Karpas-422 (cell line): ENCODE data around the gene NT5C2. TPM values are rescaled to one million over a fixed set of nuclear protein-coding genes. Genes with fewer than 3 reads are reported as not detected.
"Not testable (repeated sequence)": the region's sequence is repeated elsewhere in the genome, so short reads cannot be mapped to it uniquely, and the experiment has no call there.

Experiments
- DNase-seq: peaks from one replicate; pipeline ENCODE4 v3.0.0-alpha.2; 2015
- H2AFZ ChIP-seq: fragments of 200-600 bp; sonication (generic); 2 replicates; pipeline ENCODE4 v1.6.1; 2014; ENCODE audit warnings: antibody characterized with exemption, low read length, mixed read lengths
- H3K27ac ChIP-seq: fragments of 200-600 bp; sonication (generic); 2 replicates; pipeline ENCODE4 v1.5.1; 2014; ENCODE audit warnings: mild to moderate bottlenecking, low read length, moderate library complexity
- H3K27me3 ChIP-seq: fragments of 200-600 bp; sonication (generic); 2 replicates; pipeline ENCODE4 v1.6.1; 2014; ENCODE audit warnings: low read length, mixed read lengths
- H3K36me3 ChIP-seq: fragments of 200-600 bp; sonication (generic); 2 replicates; pipeline ENCODE4 v1.6.1; 2014; ENCODE audit warnings: low read length, mixed read lengths; ENCODE audit not compliant: insufficient read depth
- H3K4me1 ChIP-seq: fragments of 200-600 bp; sonication (generic); 2 replicates; pipeline ENCODE4 v1.6.1; 2014; ENCODE audit warnings: mild to moderate bottlenecking, low read length, mixed read lengths
- H3K4me2 ChIP-seq: fragments of 200-600 bp; sonication (generic); 2 replicates; pipeline ENCODE4 v1.6.1; 2014; ENCODE audit warnings: low read length, low read depth, mild to moderate bottlenecking; ENCODE audit not compliant: poor library complexity, severe bottlenecking
- H3K4me3 ChIP-seq: fragments of 200-600 bp; sonication (generic); 2 replicates; pipeline ENCODE4 v1.5.1; 2014; ENCODE audit warnings: mild to moderate bottlenecking, antibody characterized with exemption, low read length, mixed read lengths
- H3K79me2 ChIP-seq: fragments of 200-600 bp; sonication (generic); 2 replicates; pipeline ENCODE4 v1.6.1; 2014; ENCODE audit warnings: mild to moderate bottlenecking, low read length, mixed read lengths
- H3K9ac ChIP-seq: fragments of 200-600 bp; sonication (generic); 2 replicates; pipeline ENCODE4 v1.6.0; 2014; ENCODE audit warnings: low read length
- H3K9me2 ChIP-seq: fragments of 200-600 bp; sonication (generic), shearing (Covaris generic); replicated peaks from 2 replicates; pipeline ENCODE4 v1.6.0; 2014; ENCODE audit warnings: mild to moderate bottlenecking, low read length, moderate library complexity; ENCODE audit not compliant: insufficient read depth
- H3K9me3 ChIP-seq: fragments of 300-700, 200-600 bp; sonication (generic); 2 replicates; pipeline ENCODE4 v1.6.1; 2014; ENCODE audit warnings: low read length, mixed read lengths
- H4K20me1 ChIP-seq: fragments of 200-600 bp; sonication (generic); 2 replicates; pipeline ENCODE4 v1.6.1; 2014; ENCODE audit warnings: mild to moderate bottlenecking, antibody characterized with exemption, low read length, low read depth; ENCODE audit not compliant: insufficient read depth
- total RNA-seq: library from RNA; depleted of rRNA; stranded (reverse); fragments of >200 nt; shearing (Covaris generic); gene quantifications from 2 replicates; pipeline ENCODE4 v1.2.3, GENCODE V29; 2014; ENCODE audit warnings: low replicate concordance

Gene NT5C2
- total RNA-seq, 1 experiment from 2014 or later, result 88.3 TPM

GRCh38 chr10:103168438-103168837 is 24.6 kb downstream of the NT5C2 start:
- Histone ChIP-seq H3K36me3 (peaks cover 7% of the 10 kb centered on the region; the same call in 1 of the 2 replicates), H2AFZ (no peak overlapping the region), H3K79me2 (peaks cover 45% of the 10 kb centered on the region), H3K27ac (no peak overlapping the region), H3K27me3 (no peaks in the 10 kb centered on the region), H3K9me3 (no peaks in the 10 kb centered on the region), H3K9ac (no peak overlapping the region), H3K9me2 (no peaks in the 10 kb centered on the region), H4K20me1 (no peaks in the 10 kb centered on the region), H3K4me3 (no peak overlapping the region), H3K4me2 (no peak overlapping the region), H3K4me1 (no peaks in the 10 kb centered on the region)
- DNase-seq, result no peak

GRCh38 chr10:103167554-103167953 is 25.5 kb downstream of the NT5C2 start:
- H2AFZ ChIP-seq, result not testable (repeated sequence)

GRCh38 chr10:103166523-103166922 is 26.5 kb downstream of the NT5C2 start:
- Histone ChIP-seq H2AFZ (no peak overlapping the region), H3K9me3 (no peaks in the 10 kb centered on the region), H3K79me2 (peaks cover 46% of the 10 kb centered on the region), H3K27me3 (no peaks in the 10 kb centered on the region), H3K36me3 (peaks cover 18% of the 10 kb centered on the region; the same call in 1 of the 2 replicates), H4K20me1 (no peaks in the 10 kb centered on the region), H3K4me1 (no peaks in the 10 kb centered on the region), H3K4me3 (no peak overlapping the region), H3K4me2 (no peak overlapping the region), H3K27ac (no peak overlapping the region), H3K9ac (no peak overlapping the region), H3K9me2 (no peaks in the 10 kb centered on the region)
- DNase-seq, result no peak

More at GRCh38 chr10:103167554-103167953, 25.5 kb downstream of the NT5C2 start:
- H3K9me3 ChIP-seq, H3K4me1 ChIP-seq, H3K4me3 ChIP-seq, H3K27ac ChIP-seq, H3K27me3 ChIP-seq, H4K20me1 ChIP-seq, H3K9ac ChIP-seq, H3K4me2 ChIP-seq, DNase-seq, H3K9me2 ChIP-seq: not testable (repeated sequence)
- H3K79me2 ChIP-seq, result peaks cover 46% of the 10 kb centered on the region
- H3K36me3 ChIP-seq, result peaks cover 13% of the 10 kb centered on the region; the same call in 1 of the 2 replicates

GRCh38 chr10:103163766-103164403 is 29.2 kb downstream of the NT5C2 start:
- not testable (repeated sequence) for DNase-seq, H3K9ac ChIP-seq, H2AFZ ChIP-seq, H3K4me3 ChIP-seq, H3K27ac ChIP-seq, H3K9me3 ChIP-seq, H4K20me1 ChIP-seq, H3K9me2 ChIP-seq, H3K4me2 ChIP-seq, H3K27me3 ChIP-seq, H3K4me1 ChIP-seq
- Histone ChIP-seq H3K79me2 (peaks cover 53% of the 10 kb centered on the region), H3K36me3 (peaks cover 24% of the 10 kb centered on the region; the same call in 1 of the 2 replicates)

GRCh38 chr10:103157246-103157645 is 35.8 kb downstream of the NT5C2 start:
- Histone ChIP-seq H3K9me3 (no peaks in the 10 kb centered on the region), H3K27me3 (no peaks in the 10 kb centered on the region), H3K4me2 (no peak overlapping the region), H3K9me2 (no peaks in the 10 kb centered on the region), H3K4me1 (peaks cover 15% of the 10 kb centered on the region), H3K27ac (no peak overlapping the region), H3K4me3 (no peak overlapping the region), H3K36me3 (peaks cover 23% of the 10 kb centered on the region; the same call in 1 of the 2 replicates), H3K79me2 (peaks cover 83% of the 10 kb centered on the region), H2AFZ (no peak overlapping the region), H4K20me1 (no peaks in the 10 kb centered on the region), H3K9ac (no peak overlapping the region)
- DNase-seq, result no peak

- Histone ChIP-seq H3K9me3 (no peaks in the 10 kb centered on the region), H3K36me3 (peaks cover 24% of the 10 kb centered on the region; the same call in 1 of the 2 replicates), H2AFZ (no peak overlapping the region), H3K79me2 (peaks cover 90% of the 10 kb centered on the region), H3K9ac (no peak overlapping the region), H4K20me1 (no peaks in the 10 kb centered on the region), H3K4me1 (peaks cover 15% of the 10 kb centered on the region), H3K4me3 (no peak overlapping the region), H3K9me2 (no peaks in the 10 kb centered on the region), H3K4me2 (no peak overlapping the region), H3K27ac (no peak overlapping the region), H3K27me3 (no peaks in the 10 kb centered on the region)
- DNase-seq, result no peak
Measured at GRCh38 chr10:103155471-103156085, 37.5 kb downstream of the NT5C2 start.

- Histone ChIP-seq H3K9ac (no peak overlapping the region), H3K4me3 (no peak overlapping the region), H3K9me3 (no peaks in the 10 kb centered on the region), H3K79me2 (peaks cover 90% of the 10 kb centered on the region), H2AFZ (no peak overlapping the region), H3K4me1 (peaks cover 15% of the 10 kb centered on the region), H3K9me2 (no peaks in the 10 kb centered on the region), H4K20me1 (no peaks in the 10 kb centered on the region), H3K27me3 (no peaks in the 10 kb centered on the region), H3K27ac (no peak overlapping the region), H3K36me3 (peaks cover 16% of the 10 kb centered on the region; the same call in 1 of the 2 replicates), H3K4me2 (no peak overlapping the region)
- DNase-seq, result no peak
Measured at GRCh38 chr10:103154521-103155299, 38.4 kb downstream of the NT5C2 start.
